Measurements from ENCODE around the gene RALGAPA1.

- TF ChIP-seq CTCF (IDR thresholded peaks at IDR 0.05; ENCODE audit: poor library complexity, severe bottlenecking) (peak; percentile 84), POLR2AphosphoS5 (IDR thresholded peaks at IDR 0.05) (no peak), TAF1 (IDR thresholded peaks at IDR 0.05; ENCODE audit: low read depth) (no peak), RAD21 (conservative IDR thresholded peaks at IDR 0.05) (peak; percentile 85), EP300 (conservative IDR thresholded peaks at IDR 0.05; ENCODE audit: poor library complexity, severe bottlenecking) (no peak)
These were observed 121.7 kb downstream of the RALGAPA1 start for GRCh38 chr14:35687335-35687939.

Measured in neural cell (in vitro differentiated cells).